HepG2 (cell line): ENCODE measurements around the gene COX5B. TPM values are rescaled to one million over a fixed set of nuclear protein-coding genes. Genes with fewer than 3 reads are reported as not detected.

Source experiments
- AHR ChIP-seq: IDR thresholded peaks from 2 replicates; pipeline ENCODE4 v1.6.1; 2018; ENCODE audit warnings: missing genetic modification reagents, missing compliant biosample characterization
- BRD4 ChIP-seq: sonication (generic); formaldehyde crosslinking; IDR thresholded peaks from 2 replicates; pipeline ENCODE4 v1.4.0; 2020; ENCODE audit warnings: missing genetic modification reagents
- CENPBD1 ChIP-seq: sonication (generic); formaldehyde crosslinking; IDR thresholded peaks from 2 replicates; pipeline ENCODE4 v1.8.0; 2022; ENCODE audit warnings: missing genetic modification reagents, low read depth, mild to moderate bottlenecking, borderline replicate concordance
- CSRNP1 ChIP-seq: sonication (generic); formaldehyde crosslinking; IDR thresholded peaks from 2 replicates; pipeline ENCODE4 v1.8.1; 2023; ENCODE audit warnings: mild to moderate bottlenecking, missing genetic modification reagents
- ERF ChIP-seq: IDR thresholded peaks from 2 replicates; pipeline ENCODE4 v1.6.1; 2018; ENCODE audit warnings: missing biosample characterization, missing genetic modification reagents
- HNF1B ChIP-seq: sonication (generic); formaldehyde crosslinking; IDR thresholded peaks from 2 replicates; pipeline ENCODE4 v1.5.1; 2020; ENCODE audit warnings: mild to moderate bottlenecking, moderate library complexity, missing genetic modification reagents
- HOXD1 ChIP-seq: sonication (generic); formaldehyde crosslinking; IDR thresholded peaks from 2 replicates; pipeline ENCODE4 v1.5.0; 2020; ENCODE audit warnings: missing genetic modification reagents
- PHF20 ChIP-seq: sonication (generic); formaldehyde crosslinking; IDR thresholded peaks from 2 replicates; pipeline ENCODE4 v1.5.0; 2020; ENCODE audit warnings: mild to moderate bottlenecking, missing genetic modification reagents
- SIN3B ChIP-seq: fragments of 150-350 bp; IDR thresholded peaks from 2 replicates; pipeline ENCODE4 v1.6.1; 2014; ENCODE audit warnings: low read length
- TEAD2 ChIP-seq: sonication (generic); formaldehyde crosslinking; IDR thresholded peaks from 2 replicates; pipeline ENCODE4 v1.9.0; 2021; ENCODE audit warnings: missing genetic modification reagents
- TIGD3 ChIP-seq: sonication (generic); formaldehyde crosslinking; IDR thresholded peaks from 2 replicates; pipeline ENCODE4 v1.5.1; 2020; ENCODE audit warnings: mild to moderate bottlenecking, missing genetic modification reagents, borderline replicate concordance
- ZBTB1 ChIP-seq: sonication (generic); formaldehyde crosslinking; IDR thresholded peaks from 2 replicates; pipeline ENCODE4 v1.4.0; 2020; ENCODE audit warnings: missing genetic modification reagents, borderline replicate concordance
- ZNF205 ChIP-seq: IDR thresholded peaks from 2 replicates; pipeline ENCODE4 v1.6.1; 2018; ENCODE audit warnings: missing biosample characterization, missing genetic modification reagents
- ZNF503 ChIP-seq: sonication (generic); formaldehyde crosslinking; IDR thresholded peaks from 2 replicates; pipeline ENCODE4 v1.4.0; 2020; ENCODE audit warnings: missing genetic modification reagents
- ZNF674 ChIP-seq: sonication (generic); formaldehyde crosslinking; IDR thresholded peaks from 2 replicates; pipeline ENCODE4 v1.5.0; 2020; ENCODE audit warnings: low read depth, mild to moderate bottlenecking, missing genetic modification reagents
- ZNF776 ChIP-seq: sonication (generic); formaldehyde crosslinking; IDR thresholded peaks from 2 replicates; pipeline ENCODE4 v1.4.0; 2020; ENCODE audit warnings: mild to moderate bottlenecking, missing genetic modification reagents
- polyA plus RNA-seq, 8 experiments: library from polyadenylated mRNA; depleted of rRNA in 3 of 8; stranded (reverse) in 7 of 8; unstranded in 1 of 8; fragments of >200 nt; fragmentation: Illumina TruSeq in 4 of 8; extraction: Trizol in 4 of 8; gene quantifications; 2 replicates each; pipeline versions ENCODE4 v1.2.1 to v1.2.3, GENCODE V29; 2011 to 2016; ENCODE audit warnings: low read depth in 4 of 8, missing spikeins in 1 of 8, mixed read lengths in 1 of 8; ENCODE audit not compliant: insufficient read depth in 1 of 8
- total RNA-seq, 5 experiments: library from RNA; depleted of rRNA; stranded (reverse); fragments of >200 nt; fragmentation: Illumina TruSeq; extraction: Trizol; gene quantifications; 2 replicates each; pipeline ENCODE4 v1.2.3, GENCODE V29; 2016; ENCODE audit warnings: low read depth in 1 of 5
- TF ChIP-seq, protein P1 (sequence below): sonication (generic); formaldehyde crosslinking; IDR thresholded peaks from 2 replicates; pipeline ENCODE4 v1.4.0; 2020; ENCODE audit warnings: low read depth, missing genetic modification reagents

Gene COX5B
- total and polyA plus RNA-seq, 2 of the 13 experiments (the other 11 are each of a cell fraction or from before 2014, with no cell fraction given), result 453 to 536 TPM

DNA sequence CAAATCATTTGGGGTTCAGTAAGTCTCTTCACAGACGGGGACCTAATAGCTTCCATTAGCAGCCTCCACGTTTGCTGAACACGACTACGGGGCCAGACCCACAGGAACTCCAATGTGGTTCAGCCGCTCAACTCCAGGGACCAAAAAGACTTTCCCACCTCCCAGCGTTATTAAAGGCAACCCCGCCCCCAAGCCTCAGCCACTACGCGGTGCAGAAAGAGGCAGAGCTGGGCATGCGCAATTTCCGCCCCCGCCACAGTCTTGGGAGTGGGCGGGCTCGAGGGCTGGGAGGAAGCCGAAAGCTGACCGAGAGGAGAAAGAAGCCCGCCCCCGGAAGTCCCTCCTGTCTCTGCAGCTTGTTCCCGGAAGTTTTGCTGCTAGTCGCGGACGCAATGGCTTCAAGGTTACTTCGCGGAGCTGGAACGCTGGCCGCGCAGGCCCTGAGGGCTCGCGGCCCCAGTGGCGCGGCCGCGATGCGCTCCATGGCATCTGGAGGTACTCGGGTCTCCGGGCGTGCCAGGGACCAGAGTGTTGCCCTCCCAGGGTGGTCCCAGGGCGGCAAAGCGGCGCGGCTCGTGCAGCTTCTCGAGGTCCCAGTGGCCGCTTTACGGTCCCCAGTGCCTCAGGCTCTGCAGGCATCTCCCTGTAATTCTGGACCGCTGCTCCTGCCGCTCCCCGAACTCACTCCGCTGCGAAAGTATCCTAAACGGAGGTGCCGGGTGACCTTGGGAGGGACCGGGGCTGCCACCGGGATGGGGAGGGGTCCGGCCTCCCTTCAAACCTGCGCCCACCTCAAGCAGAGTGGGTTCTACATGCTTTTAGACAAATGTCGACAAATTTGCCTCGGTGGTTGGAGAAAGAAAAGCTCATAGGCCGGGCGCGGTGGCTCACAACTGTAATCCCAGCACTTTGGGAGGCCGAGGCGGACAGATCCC lies at the start of gene COX5B (continued):
- TF ChIP-seq CSRNP1 (CRISPR knock-in tag) (0 out of 2 replicates have a peak, but pooled peaks have one; percentile 19), ZBTB1 (CRISPR knock-in tag) (0 out of 2 replicates have a peak, but pooled peaks have one; percentile 22), ERF (CRISPR knock-in tag) (peak; percentile 88), ZNF503 (peak; percentile 59), ZNF674 (CRISPR knock-in tag) (no peak), SIN3B (no peak), HNF1B (CRISPR knock-in tag) (peak; percentile 86), PHF20 (CRISPR knock-in tag) (peak; percentile 89), ZNF205 (CRISPR knock-in tag) (peak; percentile 17; the same call in 1 of the 2 replicates), BRD4 (peak; percentile 91), AHR (CRISPR knock-in tag) (no peak; the same call in 1 of the 2 replicates), CENPBD1 (CRISPR knock-in tag) (0 out of 2 replicates have a peak, but pooled peaks have one; percentile 75), HOXD1 (CRISPR knock-in tag) (peak; percentile 92), TEAD2 (CRISPR knock-in tag) (no peak; the same call in 1 of the 2 replicates), ZNF776 (0 out of 2 replicates have a peak, but pooled peaks have one; percentile 18), TIGD3 (peak; percentile 21; the same call in 1 of the 2 replicates)
- TF ChIP-seq, protein P1, sequence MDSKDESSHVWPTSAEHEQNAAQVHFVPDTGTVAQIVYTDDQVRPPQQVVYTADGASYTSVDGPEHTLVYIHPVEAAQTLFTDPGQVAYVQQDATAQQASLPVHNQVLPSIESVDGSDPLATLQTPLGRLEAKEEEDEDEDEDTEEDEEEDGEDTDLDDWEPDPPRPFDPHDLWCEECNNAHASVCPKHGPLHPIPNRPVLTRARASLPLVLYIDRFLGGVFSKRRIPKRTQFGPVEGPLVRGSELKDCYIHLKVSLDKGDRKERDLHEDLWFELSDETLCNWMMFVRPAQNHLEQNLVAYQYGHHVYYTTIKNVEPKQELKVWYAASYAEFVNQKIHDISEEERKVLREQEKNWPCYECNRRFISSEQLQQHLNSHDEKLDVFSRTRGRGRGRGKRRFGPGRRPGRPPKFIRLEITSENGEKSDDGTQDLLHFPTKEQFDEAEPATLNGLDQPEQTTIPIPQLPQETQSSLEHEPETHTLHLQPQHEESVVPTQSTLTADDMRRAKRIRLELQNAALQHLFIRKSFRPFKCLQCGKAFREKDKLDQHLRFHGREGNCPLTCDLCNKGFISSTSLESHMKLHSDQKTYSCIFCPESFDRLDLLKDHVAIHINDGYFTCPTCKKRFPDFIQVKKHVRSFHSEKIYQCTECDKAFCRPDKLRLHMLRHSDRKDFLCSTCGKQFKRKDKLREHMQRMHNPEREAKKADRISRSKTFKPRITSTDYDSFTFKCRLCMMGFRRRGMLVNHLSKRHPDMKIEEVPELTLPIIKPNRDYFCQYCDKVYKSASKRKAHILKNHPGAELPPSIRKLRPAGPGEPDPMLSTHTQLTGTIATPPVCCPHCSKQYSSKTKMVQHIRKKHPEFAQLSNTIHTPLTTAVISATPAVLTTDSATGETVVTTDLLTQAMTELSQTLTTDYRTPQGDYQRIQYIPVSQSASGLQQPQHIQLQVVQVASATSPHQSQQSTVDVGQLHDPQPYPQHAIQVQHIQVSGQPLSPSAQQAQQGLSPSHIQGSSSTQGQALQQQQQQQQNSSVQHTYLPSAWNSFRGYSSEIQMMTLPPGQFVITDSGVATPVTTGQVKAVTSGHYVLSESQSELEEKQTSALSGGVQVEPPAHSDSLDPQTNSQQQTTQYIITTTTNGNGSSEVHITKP (CRISPR knock-in tag), result no peak; the same call in 1 of the 2 replicates
